ENCODE data around the gene CDC5L.

Gene CDC5L

DNA sequence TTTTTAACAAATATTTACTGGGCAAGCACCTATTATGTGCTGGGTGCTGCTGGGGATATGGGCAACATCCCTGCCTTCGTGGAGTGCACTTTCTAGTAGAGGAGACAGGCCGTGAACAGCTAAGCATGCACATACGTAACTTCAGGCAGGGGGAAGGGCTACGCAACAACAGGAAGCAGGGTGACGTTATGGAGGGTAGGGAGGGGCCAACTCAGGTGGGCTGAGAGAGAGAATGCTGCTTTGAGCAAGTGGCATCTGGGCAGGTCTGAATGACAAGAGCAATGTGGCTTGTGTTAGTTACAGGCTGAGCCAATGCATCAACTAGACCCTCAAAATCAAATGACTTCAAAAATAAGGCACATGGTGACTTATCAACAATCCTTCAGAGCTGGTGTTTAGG, 112.1 kb downstream of the CDC5L start:
- no peak overlapping the region for H3K4me3 ChIP-seq (ENCODE audit: extremely low read depth, insufficient read depth, low read length, poor library complexity, severe bottlenecking)
- H3K4me1 ChIP-seq (ENCODE audit: control insufficient read depth, insufficient read depth, low read length, poor library complexity, severe bottlenecking): no peaks in the 10 kb centered on the region
- no peaks in the 10 kb centered on the region for H3K36me3 ChIP-seq (ENCODE audit: control insufficient read depth, insufficient read depth, low read length)
- 82 to 89% methylated on average over 3 to 5 of the region's 5 CpGs for WGBS, 2 experiments (ENCODE audit: insufficient coverage in 2 of 2)
- H3K27ac ChIP-seq (ENCODE audit: low read depth, low read length, severe bottlenecking): no peak overlapping the region
- H3K9me3 ChIP-seq (ENCODE audit: control insufficient read depth, low read length): no peaks in the 10 kb centered on the region

Measured in mesodermal cell (in vitro differentiated cells).